Nephron progenitor cell (in vitro differentiated cells): ENCODE data around the gene DUS1L.
"Not testable (repeated sequence)": the region's sequence is repeated elsewhere in the genome, so short reads cannot be mapped to it uniquely, and the experiment has no call there.

Experiments used
- DNase-seq: peaks from one replicate; pipeline ENCODE4 v3.0.0; 2021
- H3K27ac Mint-ChIP-seq: 2 replicates; pipeline ENCODE4 v1.8.0; 2021; ENCODE audit warnings: mild to moderate bottlenecking, moderate library complexity, mixed read lengths
- H3K27me3 Mint-ChIP-seq: 2 replicates; pipeline ENCODE4 v1.8.0; 2021; ENCODE audit warnings: mild to moderate bottlenecking, low read depth, mixed read lengths; ENCODE audit not compliant: poor library complexity
- H3K36me3 Mint-ChIP-seq: 2 replicates; pipeline ENCODE4 v1.8.0; 2021; ENCODE audit warnings: low read depth, mixed read lengths
- H3K4me1 Mint-ChIP-seq: 2 replicates; pipeline ENCODE4 v1.8.0; 2021; ENCODE audit warnings: mixed read lengths
- H3K4me3 Mint-ChIP-seq: 2 replicates; pipeline ENCODE4 v1.8.0; 2021; ENCODE audit warnings: mild to moderate bottlenecking, moderate library complexity, mixed read lengths
- H3K9me3 Mint-ChIP-seq: 2 replicates; pipeline ENCODE4 v1.8.0; 2021; ENCODE audit warnings: mild to moderate bottlenecking, moderate library complexity, mixed read lengths
- CTCF ChIP-seq: fragments of 200-600 bp; sonication (generic); IDR thresholded peaks from 2 replicates; pipeline ENCODE4 v1.5.0; 2021; ENCODE audit warnings: antibody characterized with exemption

The DUS1L gene

GRCh38 chr17:82041144-82041814 is 24.3 kb downstream of the DUS1L start:
- Mint-ChIP-seq H3K4me3 (no peak overlapping the region), H3K27me3 (peaks cover 5% of the 10 kb centered on the region)

GRCh38 chr17:82039695-82040299 is 25.8 kb downstream of the DUS1L start:
- H3K4me1 Mint-ChIP-seq, result peaks cover 39% of the 10 kb centered on the region
- peaks cover 5% of the 10 kb centered on the region for H3K27me3 Mint-ChIP-seq
- DNase-seq, result no peak
- no peak for TF ChIP-seq CTCF
- no peaks in the 10 kb centered on the region for H3K36me3 Mint-ChIP-seq
- no peak overlapping the region for H3K27ac Mint-ChIP-seq
- no peak overlapping the region for H3K4me3 Mint-ChIP-seq
- peaks cover 8% of the 10 kb centered on the region for H3K9me3 Mint-ChIP-seq

More at GRCh38 chr17:82041144-82041814, 24.3 kb downstream of the DUS1L start:
- DNase-seq, result no peak
- H3K36me3 Mint-ChIP-seq, result no peaks in the 10 kb centered on the region
- H3K27ac Mint-ChIP-seq, result no peak overlapping the region
- peaks cover 8% of the 10 kb centered on the region for H3K9me3 Mint-ChIP-seq
- H3K4me1 Mint-ChIP-seq, result peaks cover 27% of the 10 kb centered on the region
- no peak for TF ChIP-seq CTCF

GRCh38 chr17:82038796-82039409 is 26.7 kb downstream of the DUS1L start:
- not testable (repeated sequence) for H3K27ac Mint-ChIP-seq, H3K27me3 Mint-ChIP-seq, H3K36me3 Mint-ChIP-seq, DNase-seq, H3K9me3 Mint-ChIP-seq
- peaks cover 43% of the 10 kb centered on the region for H3K4me1 Mint-ChIP-seq
- peak overlapping the region; percentile 46 for H3K4me3 Mint-ChIP-seq

GRCh38 chr17:82037889-82038195 is 27.8 kb downstream of the DUS1L start:
- H3K4me1 Mint-ChIP-seq, result peaks cover 46% of the 10 kb centered on the region
- TF ChIP-seq CTCF, result no peak
- no peak for DNase-seq
- no peak overlapping the region for H3K27ac Mint-ChIP-seq
- H3K27me3 Mint-ChIP-seq, result peaks cover 9% of the 10 kb centered on the region
- H3K9me3 Mint-ChIP-seq, result peaks cover 8% of the 10 kb centered on the region
- no peaks in the 10 kb centered on the region for H3K36me3 Mint-ChIP-seq
- H3K4me3 Mint-ChIP-seq, result peak overlapping the region; percentile 79

GRCh38 chr17:82037092-82037888 is 28.3 kb downstream of the DUS1L start, which contains the start of gene DCXR:
Gene DCXR (minus strand): TSS chr17:82037697. CDS start chr17:82037682, 15 bp downstream.
- TF ChIP-seq CTCF, result peak; percentile 67
- H3K27ac Mint-ChIP-seq, result peak within 1 kb of the TSS; percentile 79
- H3K9me3 Mint-ChIP-seq, result peaks cover 8% of the 10 kb centered on the region
- peaks cover 11% of the 10 kb centered on the region for H3K27me3 Mint-ChIP-seq
- no peaks in the 10 kb centered on the region for H3K36me3 Mint-ChIP-seq
- peaks cover 45% of the 10 kb centered on the region for H3K4me1 Mint-ChIP-seq
- H3K4me3 Mint-ChIP-seq, result peak within 1 kb of the TSS; percentile 79
- DNase-seq, result peak; percentile 98

GRCh38 chr17:82036634-82037091 is 28.9 kb downstream of the DUS1L start:
- Mint-ChIP-seq H3K36me3 (no peaks in the 10 kb centered on the region), H3K27me3 (peaks cover 11% of the 10 kb centered on the region), H3K4me3 (peak overlapping the region; percentile 79), H3K27ac (no peak overlapping the region), H3K9me3 (peaks cover 8% of the 10 kb centered on the region), H3K4me1 (peaks cover 44% of the 10 kb centered on the region)
- no peak for TF ChIP-seq CTCF
- no peak for DNase-seq
